IPS DF 6.9 (cell line): ENCODE results near the gene NADK.
"Not testable (repeated sequence)": the region's sequence is repeated elsewhere in the genome, so short reads cannot be mapped to it uniquely, and the experiment has no call there.

ENCODE experiments used
- DNase-seq: peaks from one replicate; pipeline ENCODE4 v3.0.0-alpha.2; 2013; ENCODE audit warnings: low read depth, low spot score
- H3K27ac ChIP-seq: one replicate; pipeline ENCODE4 v1.5.1; 2013; ENCODE audit warnings: low read length, control low read depth
- H3K27me3 ChIP-seq: 2 replicates; pipeline ENCODE4 v1.6.1; 2013; ENCODE audit warnings: mild to moderate bottlenecking, low read length; ENCODE audit not compliant: control insufficient read depth, insufficient read depth
- H3K36me3 ChIP-seq: 2 replicates; pipeline ENCODE4 v1.6.1; 2013; ENCODE audit warnings: low read length; ENCODE audit not compliant: control insufficient read depth, insufficient read depth
- H3K4me1 ChIP-seq: 2 replicates; pipeline ENCODE4 v1.6.1; 2013; ENCODE audit warnings: low read length; ENCODE audit not compliant: control insufficient read depth, insufficient read depth
- H3K4me3 ChIP-seq: 2 replicates; pipeline ENCODE4 v1.5.1; 2013; ENCODE audit warnings: mild to moderate bottlenecking, low read length
- H3K9me3 ChIP-seq: 2 replicates; pipeline ENCODE4 v1.6.1; 2013; ENCODE audit warnings: low read length, inconsistent platforms; ENCODE audit not compliant: control insufficient read depth, insufficient read depth
- WGBS: extraction: QIAGEN DNeasy Blood & Tissue Kit; methylation state at CpG from one replicate; pipeline ENCODE4 v1.1.7; 2013; ENCODE audit warnings: mixed read lengths, missing lambda C conversion rate; ENCODE audit not compliant: insufficient read length, insufficient coverage; 5-methylcytosine and 5-hydroxymethylcytosine counted together

Gene NADK

GRCh38 chr1:1755426-1755825 lies 22.8 kb downstream of the NADK start:
- Histone ChIP-seq H3K36me3 (peaks cover 52% of the 10 kb centered on the region), H3K4me3 (no peak overlapping the region), H3K27ac (no peak overlapping the region), H3K27me3 (no peaks in the 10 kb centered on the region), H3K4me1 (no peaks in the 10 kb centered on the region; the same call in 1 of the 2 replicates), H3K9me3 (no peaks in the 10 kb centered on the region)
- DNase-seq, result no peak
- no CpG with 5 or more reads among the region's 19 CpGs for WGBS

DNA sequence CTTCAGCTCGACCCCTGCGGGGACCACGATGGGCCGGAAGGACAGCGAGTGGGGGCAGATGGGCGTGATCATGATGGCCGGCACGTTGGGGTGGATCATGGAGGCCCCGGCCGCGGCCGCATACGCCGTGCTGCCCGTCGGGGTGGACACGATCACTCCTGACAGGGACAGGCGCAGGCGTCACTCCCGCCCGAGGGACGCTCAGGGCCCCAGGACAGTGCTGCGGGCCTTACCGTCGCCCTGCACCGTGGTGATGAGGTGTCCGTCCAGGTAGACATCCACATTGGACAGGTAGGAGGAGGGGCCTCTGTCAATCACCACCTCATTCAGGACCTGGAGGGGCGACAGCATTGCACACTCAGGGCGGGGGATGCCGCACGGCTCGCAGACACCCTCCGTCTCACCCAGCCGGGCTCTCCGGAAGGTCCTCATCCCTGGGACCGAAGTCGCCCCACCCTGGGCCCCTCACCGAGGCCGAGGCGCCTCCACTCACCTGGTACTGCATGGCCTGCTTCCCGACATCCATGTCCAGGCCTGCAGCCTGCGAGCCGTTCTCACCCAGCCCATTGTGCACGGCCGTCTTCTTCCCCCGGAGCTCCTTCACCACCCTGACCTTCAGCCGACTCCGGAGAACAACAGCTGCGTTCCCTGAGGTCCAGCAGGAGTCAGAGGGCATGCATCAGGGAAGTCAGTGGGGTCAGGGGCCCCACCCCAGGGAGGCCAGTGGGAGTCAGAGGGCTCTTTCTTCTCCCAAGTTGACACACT lies 24.0 kb downstream of the NADK start:
- no peak overlapping the region for H3K27ac ChIP-seq
- no CpG with 5 or more reads among the region's 49 CpGs for WGBS
- no peaks in the 10 kb centered on the region for H3K27me3 ChIP-seq
- peaks cover 42% of the 10 kb centered on the region for H3K36me3 ChIP-seq
- no peaks in the 10 kb centered on the region for H3K9me3 ChIP-seq
- no peak for DNase-seq
- H3K4me3 ChIP-seq, result no peak overlapping the region
- H3K4me1 ChIP-seq, result no peaks in the 10 kb centered on the region; the same call in 1 of the 2 replicates

- Histone ChIP-seq H3K9me3 (no peaks in the 10 kb centered on the region), H3K36me3 (peaks cover 37% of the 10 kb centered on the region)
- no CpG with 5 or more reads among the region's 16 CpGs for WGBS
Measured at GRCh38 chr1:1753607-1754005, 24.7 kb downstream of the NADK start.

DNA sequence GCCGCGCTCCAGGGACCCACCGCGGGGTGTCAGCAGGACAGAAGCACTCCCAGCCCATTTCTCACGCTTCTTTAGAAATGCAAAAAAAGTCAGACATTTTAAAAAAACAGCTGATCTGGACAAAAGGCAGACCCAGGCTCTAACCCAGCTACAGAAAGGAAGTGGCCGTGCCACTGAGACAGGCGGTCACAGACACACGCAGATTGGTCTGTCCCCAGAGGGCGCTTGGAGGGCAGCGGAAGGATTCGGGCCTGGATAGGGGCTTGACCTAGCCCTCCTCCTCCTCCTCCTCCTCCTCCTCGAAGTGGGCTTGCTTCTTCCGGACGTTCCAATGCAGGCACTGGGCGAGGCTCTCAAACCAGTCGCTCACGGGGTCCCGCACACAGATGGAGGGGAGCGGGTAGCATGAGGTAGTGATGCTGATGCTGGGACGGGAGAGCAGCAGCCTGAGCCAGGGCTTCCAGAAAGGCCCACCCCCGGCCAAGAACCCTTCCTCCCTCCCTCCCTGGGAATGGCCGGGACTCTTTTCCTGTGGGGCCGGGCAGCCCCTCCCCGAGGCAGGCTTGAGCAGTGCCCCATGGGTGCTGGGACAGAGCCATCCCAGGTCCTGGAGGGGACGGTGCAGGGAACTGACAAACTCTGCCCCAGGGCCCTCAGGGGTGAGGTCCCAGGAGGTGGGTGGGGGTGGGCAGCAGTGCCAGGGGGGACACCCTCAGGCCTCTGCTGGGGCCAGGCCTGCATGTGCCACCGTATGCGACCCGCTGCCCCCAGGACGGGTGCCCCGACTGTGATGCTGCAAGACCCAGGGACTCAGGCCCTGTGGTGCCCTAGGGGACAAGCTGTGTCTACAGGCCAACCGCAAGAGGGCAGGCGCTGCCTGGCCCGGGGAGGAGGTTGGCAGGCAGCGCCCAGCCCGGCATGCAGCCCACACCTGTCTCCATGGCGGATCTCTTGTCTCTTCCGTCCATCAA lies 25.3 kb downstream of the NADK start:
- Histone ChIP-seq H3K27ac (no peak overlapping the region), H3K9me3 (no peaks in the 10 kb centered on the region), H3K4me3 (no peak overlapping the region), H3K4me1 (no peaks in the 10 kb centered on the region; the same call in 1 of the 2 replicates), H3K27me3 (no peaks in the 10 kb centered on the region), H3K36me3 (peaks cover 34% of the 10 kb centered on the region)
- DNase-seq, result no peak
- no CpG with 5 or more reads among the region's 37 CpGs for WGBS

More at GRCh38 chr1:1753607-1754005, 24.7 kb downstream of the NADK start:
- no peaks in the 10 kb centered on the region for H3K27me3 ChIP-seq
- no peak overlapping the region for H3K4me3 ChIP-seq
- no peak for DNase-seq
- no peak overlapping the region for H3K27ac ChIP-seq
- H3K4me1 ChIP-seq, result no peaks in the 10 kb centered on the region; the same call in 1 of the 2 replicates

- Histone ChIP-seq H3K27me3 (no peaks in the 10 kb centered on the region), H3K4me1 (no peaks in the 10 kb centered on the region; the same call in 1 of the 2 replicates), H3K4me3 (no peak overlapping the region), H3K36me3 (peaks cover 34% of the 10 kb centered on the region), H3K9me3 (no peaks in the 10 kb centered on the region), H3K27ac (no peak overlapping the region)
- DNase-seq, result no peak
- no CpG with 5 or more reads among the region's 11 CpGs for WGBS
Measured at GRCh38 chr1:1752190-1752589, 26.1 kb downstream of the NADK start.

GRCh38 chr1:1749941-1750340 lies 28.3 kb downstream of the NADK start:
- H3K36me3 ChIP-seq, result peaks cover 20% of the 10 kb centered on the region
- H3K9me3 ChIP-seq, H3K27ac ChIP-seq, H3K4me3 ChIP-seq, H3K27me3 ChIP-seq, DNase-seq, H3K4me1 ChIP-seq: not testable (repeated sequence)
- WGBS, result no CpG with 5 or more reads among the region's 9 CpGs

DNA sequence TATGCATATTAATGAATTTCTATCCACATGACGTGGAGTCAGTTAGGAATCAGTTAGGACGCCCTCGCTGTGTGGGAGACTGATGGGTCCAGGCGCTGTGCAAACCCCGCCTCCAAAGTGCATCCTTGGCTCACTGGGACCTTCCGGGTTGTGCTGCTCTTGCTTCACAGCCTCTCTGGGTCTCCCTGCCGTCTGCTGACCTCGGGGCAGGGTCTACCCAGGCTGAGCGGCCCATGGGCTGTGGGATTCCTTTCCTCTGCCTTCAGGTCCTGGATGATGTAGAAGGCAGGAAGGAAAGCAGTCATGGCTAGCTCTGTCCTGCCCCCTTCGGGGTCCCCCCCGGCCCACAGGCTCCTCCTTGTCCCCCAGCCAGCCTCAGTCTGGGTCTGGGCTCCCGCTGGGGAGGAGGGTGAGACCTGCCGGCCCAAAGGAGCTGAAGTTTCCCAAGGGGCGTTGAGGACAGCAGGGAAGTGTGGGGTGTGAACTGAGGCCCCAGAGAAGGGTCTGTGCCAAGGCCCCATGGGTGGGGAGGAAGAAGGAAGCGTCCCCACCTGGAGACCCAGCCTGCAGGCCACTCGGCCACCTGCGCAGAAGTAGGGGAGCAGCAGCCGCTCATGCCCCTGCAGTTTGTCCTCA lies 29.5 kb downstream of the NADK start:
- Histone ChIP-seq H3K4me1 (no peaks in the 10 kb centered on the region), H3K36me3 (peaks cover 12% of the 10 kb centered on the region), H3K27me3 (no peaks in the 10 kb centered on the region), H3K27ac (no peak overlapping the region), H3K9me3 (no peaks in the 10 kb centered on the region), H3K4me3 (no peak overlapping the region)
- WGBS, result no CpG with 5 or more reads among the region's 18 CpGs
- DNase-seq, result no peak

- peak overlapping the region; percentile 22; the same call in 1 of the 2 replicates for H3K4me3 ChIP-seq
- not testable (repeated sequence) for H3K4me1 ChIP-seq, DNase-seq, H3K27me3 ChIP-seq, H3K36me3 ChIP-seq, H3K27ac ChIP-seq, H3K9me3 ChIP-seq
- no CpG with 5 or more reads among the region's 35 CpGs for WGBS
Measured at GRCh38 chr1:1746566-1746909, 31.7 kb downstream of the NADK start.

- WGBS, result no CpG with 5 or more reads among the region's 101 CpGs
Measured at GRCh38 chr1:1745651-1746565, 32.4 kb downstream of the NADK start.

More at GRCh38 chr1:1745651-1746565, 32.4 kb downstream of the NADK start:
- not testable (repeated sequence) for H3K27me3 ChIP-seq, H3K4me1 ChIP-seq, H3K9me3 ChIP-seq, H3K27ac ChIP-seq, DNase-seq, H3K36me3 ChIP-seq
- peak overlapping the region; percentile 41; the same call in 1 of the 2 replicates for H3K4me3 ChIP-seq
